Measurements from ENCODE around the gene ZSCAN29. TPM values are rescaled to one million over a fixed set of nuclear protein-coding genes. Genes with fewer than 3 reads are reported as not detected.

ZSCAN29 gene
- total RNA-seq, 1 experiment from 2014 or later: 32.8 TPM

DNA sequence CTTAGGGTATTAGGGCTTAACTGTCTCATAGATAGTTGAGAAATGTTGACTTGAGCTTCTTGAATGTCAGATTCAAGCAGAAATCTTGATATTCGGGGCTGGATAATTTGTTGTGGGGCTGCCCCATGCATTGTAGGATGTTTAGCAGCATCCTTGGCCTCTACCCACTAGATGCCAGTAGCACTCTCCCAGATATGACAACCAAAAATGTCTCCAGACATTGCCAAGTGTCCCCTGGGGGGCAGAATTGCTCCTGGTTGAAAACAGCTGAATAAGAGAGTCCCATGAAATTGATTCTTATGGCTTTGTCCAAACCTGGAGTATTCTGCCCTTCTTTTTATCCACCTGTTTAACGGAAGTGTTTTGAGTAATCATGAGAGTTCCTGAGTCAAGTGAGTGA, 24.5 kb downstream of the ZSCAN29 start:
- DNase-seq (ENCODE audit: low read depth, low spot score) (no peak), ATAC-seq (no peak)
- in situ Hi-C loops (cut with HindIII; ENCODE audit: low pct_unique_long_range_greater_than_20kb, low sequenced_read_pairs): no loop called here
- no peak overlapping the region for H3K27ac ChIP-seq (ENCODE audit: low read length)
- no peaks in the 10 kb centered on the region for H3K27me3 ChIP-seq (ENCODE audit: control insufficient read depth, insufficient read depth, low read length)
- H3K36me3 ChIP-seq (ENCODE audit: control insufficient read depth, insufficient read depth, low read length): peaks cover 4% of the 10 kb centered on the region
- H3K4me1 ChIP-seq (ENCODE audit: control insufficient read depth, insufficient read depth, low read length): no peaks in the 10 kb centered on the region
- ChIA-PET POLR2A (no interaction called here), CTCF (interaction anchor here (0.5 kb wide), 1 partner anchor 17 kb away, joined by 3 read pairs; no protein-coding TSS in a partner anchor)
- BruUV-seq (replicated peaks): no TSS peak
- intact Hi-C loops (cut with micrococcal nuclease; ENCODE audit: unreplicated experiment): no loop called here
- no peak for TF ChIP-seq TCF7L2 (IDR thresholded peaks at IDR 0.05; ENCODE audit: low read depth, low read length)
- TF ChIP-seq, protein P1, sequence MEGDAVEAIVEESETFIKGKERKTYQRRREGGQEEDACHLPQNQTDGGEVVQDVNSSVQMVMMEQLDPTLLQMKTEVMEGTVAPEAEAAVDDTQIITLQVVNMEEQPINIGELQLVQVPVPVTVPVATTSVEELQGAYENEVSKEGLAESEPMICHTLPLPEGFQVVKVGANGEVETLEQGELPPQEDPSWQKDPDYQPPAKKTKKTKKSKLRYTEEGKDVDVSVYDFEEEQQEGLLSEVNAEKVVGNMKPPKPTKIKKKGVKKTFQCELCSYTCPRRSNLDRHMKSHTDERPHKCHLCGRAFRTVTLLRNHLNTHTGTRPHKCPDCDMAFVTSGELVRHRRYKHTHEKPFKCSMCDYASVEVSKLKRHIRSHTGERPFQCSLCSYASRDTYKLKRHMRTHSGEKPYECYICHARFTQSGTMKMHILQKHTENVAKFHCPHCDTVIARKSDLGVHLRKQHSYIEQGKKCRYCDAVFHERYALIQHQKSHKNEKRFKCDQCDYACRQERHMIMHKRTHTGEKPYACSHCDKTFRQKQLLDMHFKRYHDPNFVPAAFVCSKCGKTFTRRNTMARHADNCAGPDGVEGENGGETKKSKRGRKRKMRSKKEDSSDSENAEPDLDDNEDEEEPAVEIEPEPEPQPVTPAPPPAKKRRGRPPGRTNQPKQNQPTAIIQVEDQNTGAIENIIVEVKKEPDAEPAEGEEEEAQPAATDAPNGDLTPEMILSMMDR (IDR thresholded peaks at IDR 0.05): peak; percentile 18
- no peak overlapping the region for H3K4me3 ChIP-seq (ENCODE audit: low read depth in 2 of 2, low read length in 2 of 2)
- no peaks in the 10 kb centered on the region for H3K9me3 ChIP-seq (ENCODE audit: control insufficient read depth, insufficient read depth, low read depth, low read length)

DNA sequence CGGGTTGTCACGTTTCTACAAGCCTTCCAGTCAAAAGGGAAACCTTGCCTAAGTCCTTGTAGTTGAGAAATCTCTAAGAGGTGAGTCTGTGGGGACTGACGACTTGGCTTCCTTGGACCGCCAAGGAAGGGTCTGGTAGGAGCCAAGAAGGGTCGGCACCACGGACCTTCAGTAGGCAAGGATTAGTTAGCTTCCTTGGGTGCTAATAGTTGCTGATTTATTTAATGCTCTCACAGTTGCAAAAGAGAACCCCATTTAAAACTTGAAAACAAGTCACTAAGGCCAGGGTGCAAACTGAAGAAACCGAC, 40.1 kb downstream of the ZSCAN29 start:
- peaks cover 17% of the 10 kb centered on the region for H3K4me1 ChIP-seq (ENCODE audit: control insufficient read depth, insufficient read depth, low read length)
- ATAC-seq (peak; percentile 33), DNase-seq (ENCODE audit: low read depth, low spot score) (no peak)
- intact Hi-C loops (cut with micrococcal nuclease; ENCODE audit: unreplicated experiment): no loop called here
- no peaks in the 10 kb centered on the region for H3K36me3 ChIP-seq (ENCODE audit: control insufficient read depth, insufficient read depth, low read length)
- BruUV-seq (replicated peaks): TSS peak; percentile 96
- TF ChIP-seq SIN3A (IDR thresholded peaks at IDR 0.05; ENCODE audit: borderline replicate concordance, insufficient read depth, low read depth, low read length) (no peak), TCF7L2 (IDR thresholded peaks at IDR 0.05; ENCODE audit: low read depth, low read length) (no peak), POLR2AphosphoS5 (IDR thresholded peaks at IDR 0.05; ENCODE audit: low read depth, low read length) (no peak; the same call in 1 of the 2 replicates)
- TF ChIP-seq, protein P1 (IDR thresholded peaks at IDR 0.05): no peak
- TF ChIP-seq, protein P2, sequence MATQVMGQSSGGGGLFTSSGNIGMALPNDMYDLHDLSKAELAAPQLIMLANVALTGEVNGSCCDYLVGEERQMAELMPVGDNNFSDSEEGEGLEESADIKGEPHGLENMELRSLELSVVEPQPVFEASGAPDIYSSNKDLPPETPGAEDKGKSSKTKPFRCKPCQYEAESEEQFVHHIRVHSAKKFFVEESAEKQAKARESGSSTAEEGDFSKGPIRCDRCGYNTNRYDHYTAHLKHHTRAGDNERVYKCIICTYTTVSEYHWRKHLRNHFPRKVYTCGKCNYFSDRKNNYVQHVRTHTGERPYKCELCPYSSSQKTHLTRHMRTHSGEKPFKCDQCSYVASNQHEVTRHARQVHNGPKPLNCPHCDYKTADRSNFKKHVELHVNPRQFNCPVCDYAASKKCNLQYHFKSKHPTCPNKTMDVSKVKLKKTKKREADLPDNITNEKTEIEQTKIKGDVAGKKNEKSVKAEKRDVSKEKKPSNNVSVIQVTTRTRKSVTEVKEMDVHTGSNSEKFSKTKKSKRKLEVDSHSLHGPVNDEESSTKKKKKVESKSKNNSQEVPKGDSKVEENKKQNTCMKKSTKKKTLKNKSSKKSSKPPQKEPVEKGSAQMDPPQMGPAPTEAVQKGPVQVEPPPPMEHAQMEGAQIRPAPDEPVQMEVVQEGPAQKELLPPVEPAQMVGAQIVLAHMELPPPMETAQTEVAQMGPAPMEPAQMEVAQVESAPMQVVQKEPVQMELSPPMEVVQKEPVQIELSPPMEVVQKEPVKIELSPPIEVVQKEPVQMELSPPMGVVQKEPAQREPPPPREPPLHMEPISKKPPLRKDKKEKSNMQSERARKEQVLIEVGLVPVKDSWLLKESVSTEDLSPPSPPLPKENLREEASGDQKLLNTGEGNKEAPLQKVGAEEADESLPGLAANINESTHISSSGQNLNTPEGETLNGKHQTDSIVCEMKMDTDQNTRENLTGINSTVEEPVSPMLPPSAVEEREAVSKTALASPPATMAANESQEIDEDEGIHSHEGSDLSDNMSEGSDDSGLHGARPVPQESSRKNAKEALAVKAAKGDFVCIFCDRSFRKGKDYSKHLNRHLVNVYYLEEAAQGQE (IDR thresholded peaks at IDR 0.05; ENCODE audit: insufficient read depth in 1 of 2, low read depth in 2 of 2, low read length in 1 of 2): no peak
- H3K4me3 ChIP-seq (ENCODE audit: low read depth in 2 of 2, low read length in 2 of 2): peak overlapping the region; percentile 79 to 98
- ChIA-PET CTCF (no interaction called here), POLR2A (no interaction called here)
- H3K9me3 ChIP-seq (ENCODE audit: control insufficient read depth, insufficient read depth, low read depth, low read length): no peaks in the 10 kb centered on the region
- in situ Hi-C loops (cut with HindIII; ENCODE audit: low pct_unique_long_range_greater_than_20kb, low sequenced_read_pairs): no loop called here
- peak overlapping the region; percentile 98 for H3K27ac ChIP-seq (ENCODE audit: low read length)
- no peaks in the 10 kb centered on the region for H3K27me3 ChIP-seq (ENCODE audit: control insufficient read depth, insufficient read depth, low read length)
